SK-N-SH treated with all-trans-retinoic acid at 6 μM for 48 hours (cell line): ENCODE results near the gene MBD5.

Experiments
- ATAC-seq: fragments of 200-7000 bp; cut with Tn5 transposase; 3 replicates; pipeline ENCODE4 v1.9.1; 2020; ENCODE audit warnings: mild to moderate bottlenecking, moderate library complexity
- ARNTL ChIP-seq: fragments of 450-650 bp; formaldehyde crosslinking; IDR thresholded peaks from 2 replicates; pipeline ENCODE4 v1.5.0; 2020; ENCODE audit warnings: low read depth, mild to moderate bottlenecking, moderate library complexity, borderline replicate concordance
- BACH2 ChIP-seq: fragments of 250-450 bp; sonication (Bioruptor Pico); IDR thresholded peaks from 2 replicates; pipeline ENCODE4 v1.9.0; 2021; ENCODE audit warnings: mild to moderate bottlenecking, borderline replicate concordance
- CSDC2 ChIP-seq: fragments of 250-450 bp; sonication (Bioruptor Pico); IDR thresholded peaks from 2 replicates; pipeline ENCODE4 v1.5.0; 2020; ENCODE audit warnings: mild to moderate bottlenecking, moderate library complexity
- ESRRG ChIP-seq: fragments of 250-450 bp; sonication (Bioruptor Pico); IDR thresholded peaks from 2 replicates; pipeline ENCODE4 v1.6.1; 2021; ENCODE audit warnings: mild to moderate bottlenecking
- GLIS3 ChIP-seq: fragments of 250-450 bp; sonication (Bioruptor Pico); IDR thresholded peaks from 2 replicates; pipeline ENCODE4 v1.5.0; 2020; ENCODE audit warnings: mild to moderate bottlenecking, moderate library complexity
- ISL1 ChIP-seq: fragments of 250-450 bp; sonication (Bioruptor Pico); IDR thresholded peaks from 2 replicates; pipeline ENCODE4 v2.1.2; 2022; ENCODE audit warnings: mild to moderate bottlenecking, moderate library complexity
- OSR1 ChIP-seq: fragments of 250-450 bp; sonication (Bioruptor Pico); IDR thresholded peaks from 2 replicates; pipeline ENCODE4 v1.8.0; 2022; ENCODE audit warnings: moderate library complexity, mild to moderate bottlenecking, inconsistent platforms
- PPARA ChIP-seq: fragments of 250-450 bp; sonication (Bioruptor Pico); IDR thresholded peaks from 2 replicates; pipeline ENCODE4 v1.5.0; 2020; ENCODE audit warnings: mild to moderate bottlenecking, borderline replicate concordance
- RARB ChIP-seq: fragments of 250-450 bp; sonication (Bioruptor Pico); IDR thresholded peaks from 2 replicates; pipeline ENCODE4 v1.8.0; 2021; ENCODE audit warnings: mild to moderate bottlenecking, moderate library complexity
- SNAI2 ChIP-seq: fragments of 250-450 bp; sonication (Bioruptor Pico); IDR thresholded peaks from 2 replicates; pipeline ENCODE4 v1.5.0; 2020; ENCODE audit warnings: mild to moderate bottlenecking, moderate library complexity
- TCF4 ChIP-seq: fragments of 250-450 bp; sonication (Bioruptor Pico); IDR thresholded peaks from 2 replicates; pipeline ENCODE4 v1.8.0; 2021; ENCODE audit warnings: mild to moderate bottlenecking, moderate library complexity, borderline replicate concordance
- TOX ChIP-seq: fragments of 250-450 bp; sonication (Bioruptor Pico); IDR thresholded peaks from 2 replicates; pipeline ENCODE4 v1.8.0; 2021; ENCODE audit warnings: mild to moderate bottlenecking, moderate library complexity, borderline replicate concordance
- ZC3H10 ChIP-seq: fragments of 250-450 bp; sonication (Bioruptor Pico); IDR thresholded peaks from 2 replicates; pipeline ENCODE4 v1.5.1; 2021; ENCODE audit warnings: mild to moderate bottlenecking, moderate library complexity
- ZFP3 ChIP-seq: fragments of 250-450 bp; sonication (Bioruptor Pico); IDR thresholded peaks from 2 replicates; pipeline ENCODE4 v1.5.0; 2020; ENCODE audit warnings: mild to moderate bottlenecking, moderate library complexity
- ZFP30 ChIP-seq: fragments of 450-650 bp; formaldehyde crosslinking; IDR thresholded peaks from 2 replicates; pipeline ENCODE4 v1.5.0; 2022; ENCODE audit warnings: mild to moderate bottlenecking, moderate library complexity
- ZNF70 ChIP-seq: fragments of 450-650 bp; formaldehyde crosslinking; IDR thresholded peaks from 2 replicates; pipeline ENCODE4 v1.5.0; 2020; ENCODE audit warnings: mild to moderate bottlenecking, moderate library complexity
- ZNF8 ChIP-seq: fragments of 450-650 bp; formaldehyde crosslinking; IDR thresholded peaks from 2 replicates; pipeline ENCODE4 v1.5.0; 2020; ENCODE audit warnings: mild to moderate bottlenecking, moderate library complexity
- TF ChIP-seq, protein P1 (sequence below): fragments of 250-450 bp; sonication (Bioruptor Pico); IDR thresholded peaks from 2 replicates; pipeline ENCODE4 v1.8.0; 2020; ENCODE audit warnings: mild to moderate bottlenecking, moderate library complexity, borderline replicate concordance
- TF ChIP-seq, protein P2 (sequence below): fragments of 250-450 bp; sonication (Bioruptor Pico); IDR thresholded peaks from 2 replicates; pipeline ENCODE4 v1.5.1; 2020; ENCODE audit warnings: low read depth, mild to moderate bottlenecking, moderate library complexity
- TF ChIP-seq, protein P3 (sequence below): fragments of 250-450 bp; sonication (Bioruptor Pico); IDR thresholded peaks from 2 replicates; pipeline ENCODE4 v1.5.0; 2020; ENCODE audit warnings: mild to moderate bottlenecking, moderate library complexity
- TF ChIP-seq, protein P4 (sequence below): fragments of 250-450 bp; sonication (Bioruptor Pico); IDR thresholded peaks from 2 replicates; pipeline ENCODE4 v1.8.0; 2021; ENCODE audit warnings: low read depth, mild to moderate bottlenecking, moderate library complexity, borderline replicate concordance
- TF ChIP-seq, protein P5 (sequence below): fragments of 250-450 bp; sonication (Bioruptor Pico); IDR thresholded peaks from 2 replicates; pipeline ENCODE4 v1.5.1; 2021; ENCODE audit warnings: mild to moderate bottlenecking, moderate library complexity

MBD5 gene

DNA sequence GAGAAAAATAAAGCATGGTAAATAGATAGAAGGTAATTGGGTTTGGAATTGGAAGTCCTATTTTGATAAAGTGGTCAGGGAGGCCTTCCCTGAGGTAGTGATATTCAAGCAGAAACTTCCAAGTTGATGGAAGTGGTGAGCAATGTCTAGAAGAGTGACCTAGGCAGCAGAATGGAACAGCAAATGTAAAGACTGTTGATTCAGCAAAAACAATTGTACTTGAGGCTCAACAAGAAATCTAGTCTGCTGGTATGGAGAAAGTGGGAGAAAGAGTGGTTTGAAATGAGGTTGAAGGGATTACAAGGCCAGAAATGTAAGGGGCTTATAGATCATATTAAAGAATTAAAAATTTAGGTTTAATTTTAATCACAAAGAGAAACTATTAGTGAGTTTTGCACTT lies 181.3 kb downstream of the MBD5 start (continued):
- TF ChIP-seq, protein P1, sequence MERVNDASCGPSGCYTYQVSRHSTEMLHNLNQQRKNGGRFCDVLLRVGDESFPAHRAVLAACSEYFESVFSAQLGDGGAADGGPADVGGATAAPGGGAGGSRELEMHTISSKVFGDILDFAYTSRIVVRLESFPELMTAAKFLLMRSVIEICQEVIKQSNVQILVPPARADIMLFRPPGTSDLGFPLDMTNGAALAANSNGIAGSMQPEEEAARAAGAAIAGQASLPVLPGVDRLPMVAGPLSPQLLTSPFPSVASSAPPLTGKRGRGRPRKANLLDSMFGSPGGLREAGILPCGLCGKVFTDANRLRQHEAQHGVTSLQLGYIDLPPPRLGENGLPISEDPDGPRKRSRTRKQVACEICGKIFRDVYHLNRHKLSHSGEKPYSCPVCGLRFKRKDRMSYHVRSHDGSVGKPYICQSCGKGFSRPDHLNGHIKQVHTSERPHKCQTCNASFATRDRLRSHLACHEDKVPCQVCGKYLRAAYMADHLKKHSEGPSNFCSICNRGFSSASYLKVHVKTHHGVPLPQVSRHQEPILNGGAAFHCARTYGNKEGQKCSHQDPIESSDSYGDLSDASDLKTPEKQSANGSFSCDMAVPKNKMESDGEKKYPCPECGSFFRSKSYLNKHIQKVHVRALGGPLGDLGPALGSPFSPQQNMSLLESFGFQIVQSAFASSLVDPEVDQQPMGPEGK (CRISPR knock-in tag): no peak
- TF ChIP-seq GLIS3 (CRISPR knock-in tag) (no peak), CSDC2 (no peak), RARB (CRISPR knock-in tag) (no peak), BACH2 (no peak)

DNA sequence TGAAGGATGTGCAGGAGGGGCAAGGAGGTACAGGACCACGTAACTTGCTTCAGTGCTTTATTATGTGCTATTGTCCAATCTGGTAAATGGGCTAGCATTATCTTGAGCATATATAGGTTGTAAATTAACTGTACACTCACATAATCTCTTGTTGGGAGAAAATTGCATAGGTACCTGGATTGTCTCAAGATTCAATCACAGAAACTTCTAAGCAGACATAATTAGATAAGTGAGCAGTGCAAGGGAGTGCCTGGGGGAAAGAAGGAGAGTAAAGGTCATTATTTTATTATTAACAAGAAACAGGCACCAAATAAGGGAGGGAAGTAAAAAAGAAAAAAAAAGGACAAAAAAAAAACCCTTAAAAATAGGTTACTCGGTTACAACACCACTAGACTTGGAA lies 186.2 kb downstream of the MBD5 start:
- TF ChIP-seq SNAI2 (no peak), CSDC2 (no peak), ISL1 (CRISPR knock-in tag) (peak; percentile 70), TCF4 (CRISPR knock-in tag) (0 out of 2 replicates have a peak, but pooled peaks have one; percentile 15), BACH2 (no peak), RARB (CRISPR knock-in tag) (no peak), ZFP30 (CRISPR knock-in tag) (no peak)
- TF ChIP-seq, protein P2, sequence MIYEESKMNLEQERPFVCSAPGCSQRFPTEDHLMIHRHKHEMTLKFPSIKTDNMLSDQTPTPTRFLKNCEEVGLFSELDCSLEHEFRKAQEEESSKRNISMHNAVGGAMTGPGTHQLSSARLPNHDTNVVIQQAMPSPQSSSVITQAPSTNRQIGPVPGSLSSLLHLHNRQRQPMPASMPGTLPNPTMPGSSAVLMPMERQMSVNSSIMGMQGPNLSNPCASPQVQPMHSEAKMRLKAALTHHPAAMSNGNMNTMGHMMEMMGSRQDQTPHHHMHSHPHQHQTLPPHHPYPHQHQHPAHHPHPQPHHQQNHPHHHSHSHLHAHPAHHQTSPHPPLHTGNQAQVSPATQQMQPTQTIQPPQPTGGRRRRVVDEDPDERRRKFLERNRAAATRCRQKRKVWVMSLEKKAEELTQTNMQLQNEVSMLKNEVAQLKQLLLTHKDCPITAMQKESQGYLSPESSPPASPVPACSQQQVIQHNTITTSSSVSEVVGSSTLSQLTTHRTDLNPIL (CRISPR knock-in tag): no peak
- no peak for ATAC-seq

DNA sequence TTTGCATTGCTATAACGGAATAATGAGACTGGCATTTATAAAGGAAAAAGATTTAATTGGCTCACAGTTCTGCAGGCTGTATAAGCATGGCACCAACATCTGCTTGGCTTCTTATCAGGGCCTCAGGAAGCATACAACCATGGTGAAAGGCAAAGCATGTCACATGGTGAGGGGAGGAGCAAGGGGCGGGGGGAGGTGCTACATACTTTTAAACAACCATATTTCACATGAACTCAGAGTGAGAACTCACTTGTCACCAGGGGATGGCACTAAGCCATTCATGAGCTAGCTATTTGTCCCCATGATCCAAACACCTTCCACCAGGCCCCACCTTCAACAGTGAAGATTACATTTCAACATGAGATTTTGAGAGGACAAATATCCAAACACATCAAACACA lies 188.7 kb downstream of the MBD5 start:
- TF ChIP-seq ZC3H10 (CRISPR knock-in tag): no peak
- no peak for TF ChIP-seq SNAI2
- TF ChIP-seq TOX: no peak
- TF ChIP-seq, protein P3, sequence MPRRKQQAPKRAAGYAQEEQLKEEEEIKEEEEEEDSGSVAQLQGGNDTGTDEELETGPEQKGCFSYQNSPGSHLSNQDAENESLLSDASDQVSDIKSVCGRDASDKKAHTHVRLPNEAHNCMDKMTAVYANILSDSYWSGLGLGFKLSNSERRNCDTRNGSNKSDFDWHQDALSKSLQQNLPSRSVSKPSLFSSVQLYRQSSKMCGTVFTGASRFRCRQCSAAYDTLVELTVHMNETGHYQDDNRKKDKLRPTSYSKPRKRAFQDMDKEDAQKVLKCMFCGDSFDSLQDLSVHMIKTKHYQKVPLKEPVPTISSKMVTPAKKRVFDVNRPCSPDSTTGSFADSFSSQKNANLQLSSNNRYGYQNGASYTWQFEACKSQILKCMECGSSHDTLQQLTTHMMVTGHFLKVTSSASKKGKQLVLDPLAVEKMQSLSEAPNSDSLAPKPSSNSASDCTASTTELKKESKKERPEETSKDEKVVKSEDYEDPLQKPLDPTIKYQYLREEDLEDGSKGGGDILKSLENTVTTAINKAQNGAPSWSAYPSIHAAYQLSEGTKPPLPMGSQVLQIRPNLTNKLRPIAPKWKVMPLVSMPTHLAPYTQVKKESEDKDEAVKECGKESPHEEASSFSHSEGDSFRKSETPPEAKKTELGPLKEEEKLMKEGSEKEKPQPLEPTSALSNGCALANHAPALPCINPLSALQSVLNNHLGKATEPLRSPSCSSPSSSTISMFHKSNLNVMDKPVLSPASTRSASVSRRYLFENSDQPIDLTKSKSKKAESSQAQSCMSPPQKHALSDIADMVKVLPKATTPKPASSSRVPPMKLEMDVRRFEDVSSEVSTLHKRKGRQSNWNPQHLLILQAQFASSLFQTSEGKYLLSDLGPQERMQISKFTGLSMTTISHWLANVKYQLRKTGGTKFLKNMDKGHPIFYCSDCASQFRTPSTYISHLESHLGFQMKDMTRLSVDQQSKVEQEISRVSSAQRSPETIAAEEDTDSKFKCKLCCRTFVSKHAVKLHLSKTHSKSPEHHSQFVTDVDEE (CRISPR knock-in tag): no peak
- no peak for TF ChIP-seq ZNF8 (CRISPR knock-in tag)
- no peak for TF ChIP-seq BACH2
- no peak for TF ChIP-seq ZFP30 (CRISPR knock-in tag)
- TF ChIP-seq, protein P4, sequence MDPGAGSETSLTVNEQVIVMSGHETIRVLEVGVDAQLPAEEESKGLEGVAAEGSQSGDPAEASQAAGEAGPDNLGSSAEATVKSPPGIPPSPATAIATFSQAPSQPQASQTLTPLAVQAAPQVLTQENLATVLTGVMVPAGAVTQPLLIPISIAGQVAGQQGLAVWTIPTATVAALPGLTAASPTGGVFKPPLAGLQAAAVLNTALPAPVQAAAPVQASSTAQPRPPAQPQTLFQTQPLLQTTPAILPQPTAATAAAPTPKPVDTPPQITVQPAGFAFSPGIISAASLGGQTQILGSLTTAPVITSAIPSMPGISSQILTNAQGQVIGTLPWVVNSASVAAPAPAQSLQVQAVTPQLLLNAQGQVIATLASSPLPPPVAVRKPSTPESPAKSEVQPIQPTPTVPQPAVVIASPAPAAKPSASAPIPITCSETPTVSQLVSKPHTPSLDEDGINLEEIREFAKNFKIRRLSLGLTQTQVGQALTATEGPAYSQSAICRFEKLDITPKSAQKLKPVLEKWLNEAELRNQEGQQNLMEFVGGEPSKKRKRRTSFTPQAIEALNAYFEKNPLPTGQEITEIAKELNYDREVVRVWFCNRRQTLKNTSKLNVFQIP: no peak
- TF ChIP-seq ZNF70 (CRISPR knock-in tag): no peak
- TF ChIP-seq, protein P5, sequence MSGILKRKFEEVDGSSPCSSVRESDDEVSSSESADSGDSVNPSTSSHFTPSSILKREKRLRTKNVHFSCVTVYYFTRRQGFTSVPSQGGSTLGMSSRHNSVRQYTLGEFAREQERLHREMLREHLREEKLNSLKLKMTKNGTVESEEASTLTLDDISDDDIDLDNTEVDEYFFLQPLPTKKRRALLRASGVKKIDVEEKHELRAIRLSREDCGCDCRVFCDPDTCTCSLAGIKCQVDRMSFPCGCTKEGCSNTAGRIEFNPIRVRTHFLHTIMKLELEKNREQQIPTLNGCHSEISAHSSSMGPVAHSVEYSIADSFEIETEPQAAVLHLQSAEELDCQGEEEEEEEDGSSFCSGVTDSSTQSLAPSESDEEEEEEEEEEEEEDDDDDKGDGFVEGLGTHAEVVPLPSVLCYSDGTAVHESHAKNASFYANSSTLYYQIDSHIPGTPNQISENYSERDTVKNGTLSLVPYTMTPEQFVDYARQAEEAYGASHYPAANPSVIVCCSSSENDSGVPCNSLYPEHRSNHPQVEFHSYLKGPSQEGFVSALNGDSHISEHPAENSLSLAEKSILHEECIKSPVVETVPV (CRISPR knock-in tag): no peak
- no peak for TF ChIP-seq ESRRG (CRISPR knock-in tag)
- TF ChIP-seq RARB (CRISPR knock-in tag): no peak
- TF ChIP-seq, protein P2 (CRISPR knock-in tag): no peak
- no peak for TF ChIP-seq ZFP3 (CRISPR knock-in tag)
- TF ChIP-seq ARNTL: no peak
- no peak for TF ChIP-seq PPARA
- TF ChIP-seq OSR1 (CRISPR knock-in tag): no peak
- no peak for TF ChIP-seq CSDC2
- no peak for ATAC-seq
